Posterior vena cava (tissue), 2 donors: ENCODE measurements around the gene COA1. TPM values are rescaled to one million over a fixed set of nuclear protein-coding genes. Genes with fewer than 3 reads are reported as not detected.
"Not testable (repeated sequence)": the region's sequence is repeated elsewhere in the genome, so short reads cannot be mapped to it uniquely, and the experiment has no call there.

Experiments used
- DNase-seq: peaks from one replicate; pipeline ENCODE4 v3.0.0-alpha.2; 2020; ENCODE audit warnings: low spot score
- intact Hi-C, 2 donors: fragments of 100-400 bp; cut with DNase I; formaldehyde crosslinking; loops; one replicate each; pipeline versions ENCODE4 v1.14.1 to v1.14.2; 2022 to 2023
- total RNA-seq, 2 donors: library from RNA; stranded (reverse); fragmentation: NEBNext Ultra II Directional; extraction: Animal tissue kit (Norgen Biotek cat#: 25700); gene quantifications; one replicate each; pipeline ENCODE4 v1.2.1, GENCODE V29; 2021
- donor health status: DM: yes; HTN: yes; CAD: no.
- donor health status: DM: yes; HTN: yes; CAD: no.

COA1 gene
- total RNA-seq, 2 donors from 2014 or later, result 29.0 to 29.6 TPM

GRCh38 chr7:43734575-43735332 lies 5.4 kb upstream of the COA1 start:
- DNase-seq, intact Hi-C loops: not testable (repeated sequence)

- DNase-seq, intact Hi-C loops: not testable (repeated sequence)
These were observed 2.2 kb upstream of the COA1 start for GRCh38 chr7:43731494-43731893.

DNA sequence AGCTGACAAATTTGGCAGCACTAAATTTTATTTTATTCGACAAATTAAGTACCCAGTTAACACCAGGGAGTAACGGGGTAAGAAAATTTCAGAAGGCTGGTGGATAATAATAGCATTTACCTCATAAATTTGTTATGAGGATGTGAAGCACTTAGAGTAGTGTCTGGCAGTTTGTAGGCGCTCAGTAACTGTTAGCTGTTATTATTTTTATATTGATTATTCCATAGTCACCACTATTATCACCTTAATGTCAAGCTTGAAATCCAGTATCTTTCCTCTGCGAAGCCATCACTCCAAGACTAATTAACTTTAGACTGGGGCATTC lies 563 bp upstream of the COA1 start:
- no peak for DNase-seq
- intact Hi-C loops, result no loop called here

- intact Hi-C loops, result no loop called here
- no peak for DNase-seq
These were observed 1.8 kb downstream of the COA1 start for GRCh38 chr7:43727494-43727893.

DNA sequence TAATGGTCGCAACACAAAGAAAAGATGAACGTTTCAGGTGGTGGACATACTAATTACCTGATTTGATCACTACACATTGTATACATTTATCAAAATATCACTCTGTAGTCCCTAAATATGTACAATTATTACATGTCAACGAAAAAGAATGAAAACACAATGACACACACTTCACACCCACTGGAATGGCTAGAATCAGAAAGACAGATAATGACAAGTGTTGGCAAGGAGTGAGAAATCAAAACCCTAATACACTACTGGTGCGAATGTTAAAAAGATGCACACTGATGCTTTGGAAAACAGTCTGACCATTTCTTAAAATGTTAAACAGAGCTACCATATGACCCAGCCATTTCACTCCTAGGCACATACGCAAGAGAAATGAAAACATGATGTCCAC lies 2.3 kb downstream of the COA1 start:
- no peak for DNase-seq
- intact Hi-C loops, result no loop called here

GRCh38 chr7:43726466-43726865 lies 2.9 kb downstream of the COA1 start:
- intact Hi-C loops, result no loop called here
- no peak for DNase-seq

GRCh38 chr7:43725251-43725650 lies 4.1 kb downstream of the COA1 start:
- DNase-seq, result no peak
- intact Hi-C loops, result no loop called here

- DNase-seq, result no peak
- intact Hi-C loops, result no loop called here
These were observed 6.3 kb downstream of the COA1 start for GRCh38 chr7:43723007-43723341.

- intact Hi-C loops, result no loop called here
- no peak for DNase-seq
These were observed 8.0 kb downstream of the COA1 start for GRCh38 chr7:43721193-43721806.

DNA sequence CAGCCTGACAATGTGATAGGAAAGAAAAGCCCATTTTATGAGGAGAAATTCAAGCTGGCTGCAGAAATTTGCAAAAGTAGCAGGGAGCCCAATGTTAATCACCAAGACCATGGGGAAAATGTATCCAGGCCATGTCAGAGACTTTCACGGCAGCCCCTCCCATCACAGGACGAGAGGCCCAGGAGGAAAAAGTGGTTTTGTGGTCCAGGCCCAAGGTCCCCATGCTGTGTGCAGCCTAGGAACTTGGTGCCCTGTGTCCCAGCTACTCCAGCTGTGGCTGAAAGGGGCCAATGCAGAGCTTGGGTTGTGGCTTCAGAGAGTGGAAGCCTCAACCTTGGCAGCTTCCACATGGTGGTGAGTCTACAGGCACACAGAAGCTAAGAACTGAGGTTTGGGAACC lies 12.7 kb downstream of the COA1 start:
- intact Hi-C loops, result no loop called here
- DNase-seq, result no peak

- intact Hi-C loops, DNase-seq: not testable (repeated sequence)
These were observed 13.4 kb downstream of the COA1 start for GRCh38 chr7:43715966-43716365.

GRCh38 chr7:43711503-43711902 lies 17.8 kb downstream of the COA1 start:
- no peak for DNase-seq
- intact Hi-C loops, result no loop called here

DNA sequence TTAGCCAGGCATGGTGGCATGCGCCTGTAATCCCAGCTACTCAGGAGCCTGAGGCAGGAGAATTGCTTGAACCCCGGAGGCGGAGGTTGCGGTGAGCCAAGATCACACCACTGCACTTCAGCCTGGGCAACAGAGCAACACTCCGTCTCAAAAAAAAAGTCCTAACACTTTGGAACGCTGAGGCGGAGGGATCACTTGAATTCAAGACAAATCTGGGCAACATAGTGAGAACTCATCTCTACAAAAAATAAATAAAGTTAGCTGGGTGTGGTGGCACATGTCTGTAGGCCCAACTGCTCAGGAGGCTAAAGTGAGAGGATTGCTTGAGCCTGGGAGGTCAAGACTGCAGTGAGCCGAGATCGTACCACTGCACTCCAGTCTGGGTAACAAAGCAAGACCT lies 21.3 kb downstream of the COA1 start:
- DNase-seq, intact Hi-C loops: not testable (repeated sequence)

- no peak for DNase-seq
- intact Hi-C loops, result no loop called here
These were observed 25.8 kb downstream of the COA1 start for GRCh38 chr7:43703573-43703972.

DNA sequence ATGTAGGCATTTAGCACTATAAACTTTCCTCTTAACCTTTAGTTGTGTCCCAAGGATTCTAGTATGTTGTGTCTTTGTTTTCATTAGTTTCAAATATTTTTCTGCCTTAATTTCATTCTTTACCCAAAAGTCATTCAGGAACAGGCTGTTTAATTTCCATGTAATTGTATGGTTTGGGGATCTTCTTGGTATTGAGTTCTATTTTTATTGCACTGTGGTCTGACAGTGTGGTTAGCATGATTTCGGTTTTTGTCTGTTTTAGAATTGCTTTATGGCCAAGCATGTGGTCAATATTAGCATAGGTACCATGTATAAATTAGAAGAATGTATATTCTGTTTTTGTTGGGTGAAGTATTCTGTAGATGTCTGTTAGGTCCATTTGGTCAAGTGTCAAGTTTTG lies 26.3 kb downstream of the COA1 start:
- intact Hi-C loops, result no loop called here

GRCh38 chr7:43701929-43702328 lies 27.4 kb downstream of the COA1 start:
- DNase-seq, result no peak
- intact Hi-C loops, result loop anchor here in 1 of 2 donors (2.0 kb wide), 1 partner anchor 119 kb away; the partner anchor contains the start of gene STK17A

More for the DNA sequence above, 26.3 kb downstream of the COA1 start:
- DNase-seq, result no peak

- no peak for DNase-seq
- intact Hi-C loops, result loop anchor here in 1 of 2 donors (2.0 kb wide), 1 partner anchor 119 kb away; the partner anchor contains the start of gene STK17A
These were observed 27.8 kb downstream of the COA1 start for GRCh38 chr7:43701500-43701854.

- intact Hi-C loops, result loop anchor here in 1 of 2 donors (2.0 kb wide), 1 partner anchor 118 kb away; the partner anchor contains the start of gene STK17A
- DNase-seq, result no peak
These were observed 28.4 kb downstream of the COA1 start for GRCh38 chr7:43700646-43701499.

DNA sequence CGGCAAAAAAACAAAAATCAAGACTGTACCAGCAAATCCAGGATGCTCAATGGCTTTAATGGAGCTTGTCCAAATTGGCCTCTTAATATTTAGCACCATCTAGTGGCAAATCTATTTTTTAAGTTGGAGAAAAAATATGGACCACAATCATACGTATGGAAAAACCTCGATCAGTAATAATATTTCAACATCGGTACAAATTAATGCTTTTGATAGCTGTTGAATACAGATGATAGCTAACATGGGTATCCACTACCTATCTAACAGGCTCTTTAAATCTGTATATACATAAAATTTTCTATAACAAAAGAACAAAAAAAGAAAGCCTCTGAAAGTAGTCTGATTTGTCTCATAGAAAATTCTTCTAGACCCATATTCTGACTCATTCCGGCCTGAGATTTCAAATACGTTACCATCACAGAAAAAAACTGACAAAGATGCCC lies 29.2 kb downstream of the COA1 start:
- intact Hi-C loops, result loop anchor here in 1 of 2 donors (2.0 kb wide), 1 partner anchor 117 kb away; the partner anchor contains the start of gene STK17A
- DNase-seq, result no peak
